HG03139 (cell line): Measurements from ENCODE around the gene BRF1.

ENCODE experiments used
- ATAC-seq: cut with Tn5 transposase; IDR thresholded peaks from one replicate; pipeline ENCODE4 v1.9.1; 2021; ENCODE audit not compliant: unreplicated experiment

Gene BRF1

DNA sequence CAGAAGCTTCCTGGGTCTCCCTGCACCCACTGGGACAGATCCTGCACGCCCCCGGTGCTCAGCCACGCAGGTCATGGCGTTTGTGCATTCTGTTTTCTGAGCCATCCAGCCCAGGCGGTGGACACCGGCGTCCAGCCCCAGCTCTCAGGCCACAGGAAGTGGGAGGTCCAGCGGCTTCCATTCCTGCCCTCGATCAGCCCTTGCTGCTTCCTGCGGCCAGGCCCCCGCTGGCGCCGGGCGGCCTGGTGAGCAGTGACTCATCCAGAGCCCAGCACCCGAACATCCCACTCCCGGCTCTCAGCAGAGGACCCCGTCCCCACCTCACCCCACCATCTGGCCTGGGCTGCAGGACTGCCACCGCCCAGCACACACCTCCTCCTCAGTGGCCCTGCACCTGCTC is 101.7 kb downstream of the BRF1 start:
- ATAC-seq = no peak

- no peak for ATAC-seq
Observed at GRCh38 chr14:105198588-105198987, 102.2 kb downstream of the BRF1 start.

DNA sequence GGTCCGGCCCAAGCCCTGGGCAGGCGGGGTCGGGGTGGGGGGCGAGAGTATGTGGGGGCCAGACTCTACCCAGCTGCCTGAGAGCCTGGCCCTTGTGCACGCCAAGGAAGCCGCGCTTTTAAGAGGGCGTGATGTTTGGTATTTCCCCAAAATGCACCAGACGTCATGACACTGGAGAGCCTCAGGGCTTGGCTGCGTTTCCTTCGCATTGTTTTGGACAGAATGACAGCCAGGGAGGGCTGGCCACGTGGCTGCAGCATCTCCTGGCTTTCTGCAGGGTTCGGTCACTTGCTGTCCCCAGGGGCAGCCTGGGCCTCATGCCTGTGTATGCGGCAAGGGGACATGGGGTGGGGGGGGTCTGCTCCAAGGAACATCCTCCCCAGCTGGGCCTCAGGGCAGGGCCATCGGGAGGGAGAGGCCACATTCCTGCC is 103.6 kb downstream of the BRF1 start:
- no peak for ATAC-seq

GRCh38 chr14:105196265-105196960 is 104.4 kb downstream of the BRF1 start:
- ATAC-seq = no peak

DNA sequence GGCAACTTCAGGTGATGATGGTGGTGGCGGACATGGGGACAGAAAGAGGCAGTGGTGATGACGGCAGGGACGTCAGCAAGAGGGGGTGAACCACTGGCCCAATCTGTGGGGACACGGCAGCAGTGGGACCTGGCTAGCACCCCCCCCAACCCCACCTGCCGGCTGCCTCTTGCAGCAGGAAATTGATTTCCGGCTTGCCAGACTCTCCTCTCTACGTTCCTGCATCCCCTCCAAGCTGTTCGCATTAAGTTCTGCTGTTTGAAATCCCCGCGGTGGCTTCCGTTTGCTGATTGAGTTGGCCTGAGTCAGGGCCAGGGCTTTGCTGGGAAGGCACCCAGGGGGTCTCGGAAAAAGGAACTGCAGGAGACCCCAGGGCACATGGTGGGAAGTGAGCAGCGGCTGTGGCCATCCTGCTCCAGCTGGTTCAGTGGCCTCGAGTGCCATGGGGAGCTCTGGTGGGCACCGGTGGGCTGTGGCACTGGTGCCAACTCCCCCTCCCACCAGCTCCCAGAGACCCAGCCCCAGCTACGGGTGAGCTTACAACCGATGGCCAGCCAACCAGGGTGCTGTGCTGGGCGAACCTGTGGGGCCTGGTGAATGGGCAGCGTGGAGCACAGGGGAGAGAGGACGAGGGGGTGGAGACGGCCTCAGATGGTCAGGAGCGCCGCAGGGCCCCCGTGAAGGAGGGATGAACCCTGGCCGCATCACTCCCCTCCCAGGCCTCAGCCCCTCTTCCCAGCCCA is 105.1 kb downstream of the BRF1 start:
- no peak for ATAC-seq

DNA sequence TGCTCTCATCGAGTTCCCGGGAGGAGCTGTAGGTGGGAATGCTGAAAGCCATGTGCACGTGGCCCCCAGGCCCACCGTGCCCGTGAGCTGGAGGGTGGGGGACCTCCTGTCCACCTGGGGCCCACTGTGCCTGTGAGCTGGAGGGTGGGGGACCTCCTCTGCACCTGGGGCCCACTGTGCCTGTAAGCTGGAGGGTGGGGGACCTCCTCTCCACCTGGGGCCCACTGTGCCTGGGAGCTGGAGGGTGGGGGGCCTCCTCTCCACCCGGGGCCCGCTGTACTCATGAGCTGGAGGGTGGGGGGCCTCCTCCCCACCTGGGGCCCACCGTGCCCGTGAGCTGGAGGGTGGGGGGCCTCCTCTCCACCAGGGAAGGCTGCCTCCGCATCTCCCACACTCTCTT is 105.8 kb downstream of the BRF1 start:
- no peak for ATAC-seq

DNA sequence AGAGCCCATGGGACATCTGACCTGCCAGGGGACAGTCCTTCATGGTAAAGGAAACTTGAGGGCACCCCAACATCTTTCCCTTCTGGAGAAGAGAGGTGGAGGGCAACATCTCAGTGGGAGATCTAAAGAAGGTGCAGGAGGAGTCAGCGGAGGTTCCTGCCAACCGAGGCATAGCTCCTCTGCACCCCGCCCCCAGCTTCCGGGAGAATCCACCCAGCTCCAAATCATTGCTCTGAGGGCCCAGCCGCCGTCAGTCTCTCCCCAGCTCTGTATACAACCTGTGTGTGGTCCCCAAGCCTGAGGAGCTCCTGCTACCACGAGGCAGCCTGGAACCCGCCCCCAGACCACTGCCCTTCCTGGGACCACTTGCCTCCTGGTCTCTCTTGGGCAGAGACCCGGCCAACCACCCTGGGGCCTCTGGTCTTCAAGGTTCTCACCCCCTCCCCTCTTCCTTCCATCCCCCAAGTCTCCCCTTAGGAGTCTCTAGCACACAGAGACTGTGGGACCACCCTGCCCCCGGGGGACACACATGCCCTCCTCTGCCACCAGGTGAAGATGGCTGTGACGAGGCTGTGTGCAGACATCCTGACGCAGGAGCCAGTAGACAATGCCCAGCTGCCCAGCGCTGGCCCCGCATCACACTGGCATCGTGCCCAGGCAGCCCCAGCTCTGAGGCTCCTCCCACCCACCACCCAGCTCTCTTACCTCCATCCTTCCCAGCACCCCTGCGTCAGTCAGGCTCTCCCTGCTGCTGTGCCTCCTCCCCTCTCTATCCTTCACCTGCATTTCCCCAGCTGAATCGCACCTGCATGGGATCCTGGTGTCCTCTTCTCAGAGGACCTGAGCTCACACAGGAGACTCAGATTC is 106.7 kb downstream of the BRF1 start:
- ATAC-seq = no peak

- ATAC-seq = no peak
Observed at GRCh38 chr14:105192866-105193731, 107.7 kb downstream of the BRF1 start.

- ATAC-seq = no peak
Observed at GRCh38 chr14:105187935-105188524, 112.8 kb downstream of the BRF1 start.

DNA sequence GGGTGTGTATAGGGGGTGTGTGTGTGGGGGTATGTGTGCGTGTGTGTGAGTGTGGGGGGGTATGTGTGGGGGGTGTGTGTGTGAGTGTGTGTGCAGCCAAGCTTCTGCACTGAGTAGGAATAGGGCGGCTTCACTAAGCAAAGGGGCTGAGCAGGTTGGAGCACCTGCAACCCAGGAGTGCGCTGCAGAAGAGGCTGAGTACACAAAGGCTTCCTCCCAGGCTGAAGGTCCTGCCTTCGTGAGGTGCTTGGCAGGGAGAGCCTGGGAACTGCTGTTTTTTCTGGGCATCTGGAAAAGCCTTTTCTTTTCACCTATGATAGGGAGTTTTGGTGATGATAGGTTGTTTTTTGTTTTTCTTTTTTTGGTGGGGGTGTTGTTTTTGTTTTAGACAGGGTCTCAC is 113.7 kb downstream of the BRF1 start:
- no peak for ATAC-seq

GRCh38 chr14:105185973-105186372 is 114.8 kb downstream of the BRF1 start:
- no peak for ATAC-seq

- ATAC-seq = no peak
Observed at GRCh38 chr14:105185001-105185400, 115.8 kb downstream of the BRF1 start.

GRCh38 chr14:105184461-105184860 is 116.3 kb downstream of the BRF1 start:
- no peak for ATAC-seq

GRCh38 chr14:105182296-105183020 is 118.3 kb downstream of the BRF1 start:
- ATAC-seq = no peak

DNA sequence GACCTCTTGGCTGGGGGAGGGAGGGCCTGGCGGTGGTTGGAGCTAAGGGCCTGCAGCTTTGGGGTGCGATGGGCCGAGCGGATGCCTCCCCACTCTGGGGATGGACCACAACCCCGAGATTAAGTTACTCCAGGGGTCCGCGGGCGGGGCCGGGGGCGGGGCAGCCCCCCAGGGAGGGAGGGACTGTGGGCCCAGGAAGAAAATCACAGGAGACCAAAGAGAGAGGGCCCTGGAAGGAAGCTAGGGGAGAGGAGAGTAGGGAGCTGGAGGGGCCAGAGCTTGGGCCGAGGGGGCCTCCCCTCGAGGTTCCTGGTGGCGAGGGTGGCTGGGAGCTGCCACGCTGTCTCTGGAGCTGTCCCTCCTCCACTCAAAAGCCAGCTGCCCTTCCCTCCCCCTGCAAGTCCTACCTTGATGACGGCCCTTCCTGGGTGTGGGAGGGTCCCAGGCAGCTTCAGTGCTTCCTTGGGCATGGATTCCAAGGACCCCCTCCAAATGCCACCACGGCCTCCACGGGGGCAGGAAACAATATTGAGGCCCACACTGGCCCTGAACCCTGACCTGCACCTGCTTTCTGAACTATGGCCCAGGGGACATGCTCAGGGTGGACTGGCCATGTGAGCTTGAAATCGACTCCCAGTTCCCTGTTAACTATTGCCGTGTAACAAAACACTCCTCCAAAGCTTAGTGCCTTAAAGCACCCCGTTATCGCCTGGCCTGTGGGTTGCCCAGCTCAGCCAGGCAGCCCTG is 119.1 kb downstream of the BRF1 start:
- no peak for ATAC-seq

DNA sequence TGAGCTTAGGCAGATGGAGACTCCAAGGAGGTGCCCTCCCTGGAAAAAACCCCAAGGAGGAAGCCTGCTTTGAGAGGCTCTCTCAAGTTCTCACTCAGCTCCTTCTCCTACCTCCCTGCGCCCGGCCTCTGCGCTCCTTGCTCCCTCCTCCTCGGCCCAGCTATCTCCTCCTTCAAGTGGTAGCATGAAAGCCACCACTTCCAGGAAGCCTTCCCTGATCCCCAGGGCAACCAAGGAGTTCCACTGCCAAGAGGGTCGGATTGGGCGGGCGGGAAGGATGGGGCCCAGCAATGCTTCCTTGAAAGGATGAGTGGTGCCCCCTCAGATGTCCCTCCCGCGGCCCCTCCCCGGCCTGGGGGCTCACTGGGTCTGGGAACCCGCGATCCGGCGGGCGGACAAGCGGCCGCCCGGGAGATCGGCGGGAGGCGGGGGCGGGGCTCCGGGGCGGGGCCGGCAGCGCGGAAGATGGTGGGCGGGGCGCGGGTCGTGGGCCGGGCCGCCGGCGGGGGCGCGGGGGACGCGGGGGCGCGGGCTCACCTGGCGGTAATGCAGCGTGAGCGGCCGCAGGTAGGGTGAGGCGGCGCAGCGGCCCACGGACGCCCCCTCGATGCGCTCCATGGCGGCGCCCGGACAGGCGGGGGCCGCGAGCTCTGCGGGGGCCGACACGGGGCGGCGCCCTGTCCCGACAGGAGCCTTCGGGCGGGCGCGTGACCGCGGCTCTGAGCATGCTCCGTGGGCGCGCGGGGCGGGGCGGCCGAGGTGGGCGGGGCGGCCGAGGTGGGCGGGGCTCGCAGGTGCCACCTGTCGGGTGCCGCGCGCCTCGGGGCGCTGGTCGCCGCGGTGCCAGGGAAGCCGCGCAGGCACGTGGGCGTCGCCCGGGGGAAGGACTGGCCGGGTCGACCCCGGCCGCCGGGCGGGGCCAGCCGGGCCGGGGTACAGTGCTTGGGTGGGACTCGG is 119.9 kb downstream of the BRF1 start, which contains the start of gene NUDT14:
NUDT14 (minus strand) TSS at position 721 of the 957 bp plus-strand sequence; CDS start at position 618, 103 bp downstream.
- no peak for ATAC-seq

DNA sequence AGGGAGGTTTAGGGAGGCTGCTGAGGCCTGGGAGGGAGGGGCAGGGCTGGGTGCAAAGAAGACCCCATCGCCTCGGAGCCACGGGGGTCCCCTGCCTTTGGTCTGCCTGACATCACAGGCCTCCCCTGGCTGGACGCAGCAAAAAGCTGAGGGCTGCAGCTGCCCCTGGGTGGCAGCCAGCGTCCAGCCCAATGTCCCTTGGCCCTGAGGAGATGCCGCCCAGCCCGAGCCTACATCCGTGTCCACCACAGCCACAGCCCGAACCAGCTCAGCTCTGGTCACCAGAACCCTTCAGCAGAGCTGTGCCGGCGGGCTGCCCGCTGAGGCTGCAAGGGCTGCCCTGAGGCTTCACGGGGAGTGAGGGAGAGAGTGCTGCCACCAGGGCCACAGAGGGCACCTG is 121.6 kb downstream of the BRF1 start:
- ATAC-seq = no peak

GRCh38 chr14:105178868-105179140 is 122.0 kb downstream of the BRF1 start:
- ATAC-seq = no peak
